Choroid plexus epithelial cell (primary cell): ENCODE measurements around the gene NOP16.
A peak's percentile ranks its signal among the peaks of the same experiment; 100 is the strongest.

Source experiments
- DNase-seq: peaks from one replicate; pipeline ENCODE4 v3.0.0-alpha.2; 2010; ENCODE audit warnings: low read depth
- H3K4me3 ChIP-seq: 2 replicates; pipeline ENCODE4 v1.5.1; 2011; ENCODE audit warnings: low read depth, mild to moderate bottlenecking, control low read depth, low read length, moderate library complexity
- TF ChIP-seq, protein P1 (sequence below): conservative IDR thresholded peaks from 2 replicates; pipeline ENCODE4 v1.5.1; 2011; ENCODE audit warnings: low read depth, mild to moderate bottlenecking, control low read depth, inconsistent platforms, low read length, moderate library complexity

The NOP16 gene

DNA sequence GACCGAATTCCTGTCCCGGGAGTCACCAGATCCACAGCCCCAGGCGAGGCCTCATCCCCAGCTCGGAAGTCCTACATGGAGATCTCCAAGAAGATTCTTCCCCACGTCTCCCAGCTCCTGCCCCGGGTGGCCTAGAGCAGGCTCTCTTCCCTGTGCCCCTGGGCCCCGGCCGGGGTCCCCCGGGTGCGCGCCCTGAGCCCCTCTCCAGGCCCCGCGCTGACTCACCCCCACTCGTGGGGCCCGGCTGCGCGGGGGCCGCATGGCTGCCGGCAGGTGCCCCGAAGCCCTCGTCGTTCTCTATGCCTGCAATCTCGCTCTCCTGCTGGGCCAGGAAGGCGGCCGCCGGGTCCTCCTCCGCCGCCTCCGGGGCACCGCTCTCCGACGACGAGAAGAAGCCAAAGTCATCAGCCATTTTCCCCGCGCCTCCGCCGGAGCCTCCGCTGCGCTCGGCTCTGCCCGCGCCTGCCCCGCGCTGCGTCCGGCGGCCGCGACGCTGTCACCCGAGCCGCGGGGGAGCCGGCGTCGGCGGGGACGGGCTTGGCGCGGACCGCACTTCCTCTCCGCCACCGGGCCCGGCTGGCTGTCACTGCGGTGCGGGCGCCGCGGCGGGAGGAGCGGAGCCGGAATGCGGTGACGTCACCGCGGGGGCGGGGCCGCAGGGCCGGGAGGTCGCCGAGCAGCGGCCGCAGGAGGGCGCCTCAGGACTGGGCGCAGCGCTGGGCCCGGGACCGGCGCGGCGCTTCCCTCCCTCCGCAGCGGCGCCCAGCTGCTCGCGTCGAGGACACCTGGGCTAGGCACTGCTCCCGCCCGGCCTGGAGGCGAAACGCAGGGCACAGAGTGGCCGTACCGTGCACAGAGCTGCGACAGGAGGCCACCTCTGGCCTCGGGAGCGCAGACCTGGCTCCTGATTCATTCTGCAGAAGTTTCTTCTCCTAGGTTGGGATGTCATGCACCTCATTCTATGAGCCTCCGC is 27.8 kb upstream of the NOP16 start, which contains the start of gene CLTB:
Gene CLTB (minus strand): TSS at position 588 of the 973 bp plus-strand sequence. CDS start 176 bp downstream, at position 412.
- peak within 1 kb of the TSS; percentile 84 for H3K4me3 ChIP-seq
- DNase-seq = peak; percentile 84
- TF ChIP-seq, protein P1, sequence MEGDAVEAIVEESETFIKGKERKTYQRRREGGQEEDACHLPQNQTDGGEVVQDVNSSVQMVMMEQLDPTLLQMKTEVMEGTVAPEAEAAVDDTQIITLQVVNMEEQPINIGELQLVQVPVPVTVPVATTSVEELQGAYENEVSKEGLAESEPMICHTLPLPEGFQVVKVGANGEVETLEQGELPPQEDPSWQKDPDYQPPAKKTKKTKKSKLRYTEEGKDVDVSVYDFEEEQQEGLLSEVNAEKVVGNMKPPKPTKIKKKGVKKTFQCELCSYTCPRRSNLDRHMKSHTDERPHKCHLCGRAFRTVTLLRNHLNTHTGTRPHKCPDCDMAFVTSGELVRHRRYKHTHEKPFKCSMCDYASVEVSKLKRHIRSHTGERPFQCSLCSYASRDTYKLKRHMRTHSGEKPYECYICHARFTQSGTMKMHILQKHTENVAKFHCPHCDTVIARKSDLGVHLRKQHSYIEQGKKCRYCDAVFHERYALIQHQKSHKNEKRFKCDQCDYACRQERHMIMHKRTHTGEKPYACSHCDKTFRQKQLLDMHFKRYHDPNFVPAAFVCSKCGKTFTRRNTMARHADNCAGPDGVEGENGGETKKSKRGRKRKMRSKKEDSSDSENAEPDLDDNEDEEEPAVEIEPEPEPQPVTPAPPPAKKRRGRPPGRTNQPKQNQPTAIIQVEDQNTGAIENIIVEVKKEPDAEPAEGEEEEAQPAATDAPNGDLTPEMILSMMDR = peak; percentile 33

DNA sequence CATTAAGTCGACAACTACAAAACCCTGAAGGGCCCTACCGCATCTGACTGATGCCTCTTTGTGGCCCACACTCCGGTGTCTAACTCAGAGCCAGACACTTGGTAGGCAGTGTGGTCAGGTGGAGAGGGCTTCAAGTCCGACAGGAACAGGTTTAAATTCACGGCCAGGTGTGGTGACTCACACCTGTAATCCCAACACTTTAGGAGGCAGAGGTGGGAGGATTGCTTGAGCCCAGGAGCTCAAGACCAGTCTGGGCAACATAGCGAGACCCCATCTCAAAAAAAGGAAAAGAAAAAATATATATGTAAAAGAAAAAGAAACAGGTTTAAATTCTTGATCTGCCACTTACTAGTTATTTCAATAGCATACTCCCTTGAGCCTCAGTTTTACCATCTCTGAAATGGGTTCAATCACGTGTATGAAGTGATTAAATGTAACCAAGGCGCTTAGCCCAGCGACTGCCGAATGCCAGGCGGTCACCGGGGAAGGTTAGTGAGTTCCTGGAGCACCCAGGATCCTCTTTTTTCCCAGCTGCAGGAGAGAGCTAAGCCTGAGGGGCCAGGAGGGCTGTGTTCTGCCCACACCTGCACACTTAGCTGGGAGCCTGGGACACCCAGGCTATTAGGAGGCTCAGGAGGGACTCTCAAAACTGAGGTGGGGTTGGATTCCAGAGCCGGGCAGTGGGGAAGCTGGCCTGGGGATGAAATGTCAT is 27.0 kb upstream of the NOP16 start:
- DNase-seq = no peak
- H3K4me3 ChIP-seq = peak overlapping the region; percentile 84
- TF ChIP-seq, protein P1 = no peak

GRCh38 chr5:176414704-176415103 is 26.3 kb upstream of the NOP16 start:
- no peak overlapping the region for H3K4me3 ChIP-seq
- TF ChIP-seq, protein P1 = no peak
- no peak for DNase-seq

GRCh38 chr5:176413709-176414191 is 25.4 kb upstream of the NOP16 start:
- H3K4me3 ChIP-seq = no peak overlapping the region

DNA sequence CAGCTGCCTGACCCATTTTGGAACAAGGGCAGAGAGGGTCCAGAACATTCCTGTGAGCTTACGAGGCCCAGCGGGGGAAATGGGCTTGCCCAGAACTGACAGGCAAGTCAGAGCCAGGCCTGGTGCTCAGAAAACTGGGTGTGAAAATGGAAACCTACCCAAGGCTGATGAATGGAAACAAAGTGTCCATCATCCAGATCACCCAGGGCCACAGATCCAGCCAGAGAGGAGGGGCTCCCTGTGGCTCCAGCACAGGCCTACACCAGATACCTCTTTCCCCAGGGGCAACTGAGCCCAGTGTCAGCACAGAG is 24.8 kb upstream of the NOP16 start:
- DNase-seq = peak; percentile 72
- TF ChIP-seq, protein P1 = no peak
- H3K4me3 ChIP-seq = no peak overlapping the region

More at GRCh38 chr5:176413709-176414191, 25.4 kb upstream of the NOP16 start:
- DNase-seq = no peak
- TF ChIP-seq, protein P1 = no peak

GRCh38 chr5:176412517-176413254 is 24.3 kb upstream of the NOP16 start:
- TF ChIP-seq, protein P1 = no peak
- DNase-seq = no peak
- H3K4me3 ChIP-seq = no peak overlapping the region
